Skeletal muscle cell (primary cell): ENCODE data around the gene FAM193B.
A peak's percentile ranks its signal among the peaks of the same experiment; 100 is the strongest.
"Not testable (repeated sequence)": the region's sequence is repeated elsewhere in the genome, so short reads cannot be mapped to it uniquely, and the experiment has no call there.

Experiments
- DNase-seq: peaks from one replicate; pipeline ENCODE4 v3.0.0-alpha.2; 2010; ENCODE audit warnings: low read depth
- H3K4me3 ChIP-seq: 2 replicates; pipeline ENCODE4 v1.5.1; 2011; ENCODE audit warnings: low read depth, mild to moderate bottlenecking, control low read depth, low read length, moderate library complexity

The FAM193B gene

DNA sequence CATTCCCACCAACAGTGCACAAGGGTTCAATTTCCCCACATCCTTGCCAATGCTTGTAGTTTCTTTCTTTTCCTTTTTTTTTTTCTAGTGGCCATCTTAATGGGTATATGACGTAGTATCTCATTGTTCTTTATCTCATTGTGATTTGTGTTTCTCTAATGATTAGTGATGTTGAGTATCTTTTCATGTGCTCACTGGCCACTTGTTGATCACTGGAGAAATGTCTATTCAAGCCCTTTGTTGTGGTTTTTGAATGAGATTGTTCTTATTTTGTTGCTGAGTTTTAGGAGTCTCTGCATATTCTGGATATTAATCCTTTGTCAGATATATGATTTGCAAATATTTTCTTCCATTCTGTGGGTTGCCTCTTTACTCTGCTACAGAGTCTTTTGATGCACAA lies 36.0 kb upstream of the FAM193B start:
- H3K4me3 ChIP-seq, result no peak overlapping the region
- no peak for DNase-seq

DNA sequence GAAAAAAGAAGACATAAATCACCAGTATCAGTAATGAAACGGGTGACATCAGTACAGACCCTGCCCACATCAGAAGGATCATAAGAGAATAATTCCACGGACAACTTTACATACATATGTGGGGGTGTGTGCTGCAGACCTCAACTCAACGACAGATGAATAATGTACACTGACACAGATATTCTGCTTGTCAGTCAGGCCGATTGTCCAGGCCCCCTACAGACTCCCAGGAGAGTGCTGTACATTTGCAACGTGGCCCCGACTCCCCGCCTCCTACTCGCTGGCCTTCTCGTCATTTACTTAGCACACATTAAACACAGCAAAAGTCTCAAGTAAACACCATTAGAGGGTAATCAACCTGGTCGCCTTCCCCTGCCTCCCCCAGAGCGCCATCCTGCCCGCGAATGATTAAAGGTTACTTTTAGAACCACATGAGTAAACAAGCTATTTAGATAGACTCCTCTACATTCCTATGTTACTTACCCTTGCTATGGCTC lies 34.1 kb upstream of the FAM193B start:
- DNase-seq, result no peak
- H3K4me3 ChIP-seq, result no peak overlapping the region

DNA sequence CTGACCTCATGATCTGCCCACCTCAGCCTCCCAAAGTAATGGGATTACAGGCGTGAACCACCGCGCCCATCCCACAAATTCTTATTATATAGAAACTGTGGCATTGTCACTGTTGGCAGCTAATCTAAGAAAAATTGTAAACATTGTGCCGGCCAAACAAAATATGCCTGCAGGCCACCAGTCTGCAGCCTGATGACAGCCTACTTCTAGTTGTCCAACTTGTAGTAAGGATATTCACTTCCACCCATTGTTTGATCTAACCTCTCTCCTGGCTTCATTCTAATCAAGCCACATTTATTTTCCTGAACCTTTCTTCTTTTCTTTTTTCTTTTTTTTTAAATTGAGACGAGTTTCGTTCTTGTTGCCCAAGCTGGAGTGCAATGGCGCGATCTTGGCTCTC lies 24.0 kb upstream of the FAM193B start:
- DNase-seq, result no peak
- H3K4me3 ChIP-seq, result no peak overlapping the region

DNA sequence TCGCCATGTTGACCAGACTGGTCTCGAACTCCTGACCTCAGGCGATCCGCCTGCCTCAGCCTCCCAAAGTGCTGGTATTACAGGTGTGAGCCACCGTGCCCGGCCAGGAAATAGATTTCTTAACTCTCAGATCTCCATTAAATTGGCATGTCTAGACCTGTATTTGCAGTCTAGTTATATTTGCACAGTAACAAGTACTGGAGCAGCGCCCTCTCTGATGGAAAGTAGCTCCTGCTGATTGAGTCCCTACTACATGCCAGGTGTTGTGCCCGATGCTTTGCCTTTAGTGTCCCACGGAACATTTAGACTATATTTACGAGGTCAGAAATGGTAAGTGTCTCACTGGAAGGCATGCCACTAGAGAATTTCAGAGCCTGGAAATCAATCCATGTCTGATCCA lies 21.8 kb upstream of the FAM193B start:
- DNase-seq, result no peak
- H3K4me3 ChIP-seq, result no peak overlapping the region

DNA sequence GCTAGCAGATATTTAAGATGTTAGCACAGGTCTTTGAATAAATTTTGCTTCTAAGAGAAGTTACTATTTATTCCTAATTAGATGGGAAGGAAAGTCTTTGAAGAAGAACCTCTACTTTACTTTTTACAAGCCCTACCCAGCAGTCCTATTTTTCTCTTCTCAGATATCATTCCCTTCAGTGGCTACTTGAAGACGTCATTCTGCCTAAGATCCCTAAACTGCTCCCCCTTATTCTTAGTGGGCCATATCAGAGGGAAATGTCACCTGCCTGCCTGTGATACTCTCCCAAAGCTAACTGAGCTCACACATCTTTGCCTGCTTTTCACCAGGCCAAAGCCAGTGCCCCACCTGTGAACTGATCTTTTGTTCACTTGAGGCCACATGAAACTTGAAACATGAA lies 21.1 kb upstream of the FAM193B start:
- no peak overlapping the region for H3K4me3 ChIP-seq
- no peak for DNase-seq

DNA sequence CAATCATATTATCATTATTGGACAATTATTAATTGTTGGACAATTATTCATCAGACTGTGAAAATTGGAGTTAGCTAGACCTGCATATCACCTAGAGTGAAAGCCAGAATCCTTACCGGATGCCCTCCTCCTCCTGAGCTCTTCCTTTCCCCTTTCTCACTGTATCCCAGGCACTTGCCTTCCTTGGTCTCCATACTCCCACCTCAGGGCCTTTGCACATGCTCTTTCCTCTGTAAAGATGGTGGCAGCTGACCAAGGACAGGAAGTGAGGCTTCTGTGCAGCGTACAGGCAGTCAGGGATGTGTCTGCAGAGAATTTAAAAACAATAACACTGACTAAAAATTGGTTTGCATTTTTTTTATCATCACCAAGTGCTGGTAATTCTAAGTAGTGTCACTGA lies 15.5 kb upstream of the FAM193B start:
- DNase-seq, result no peak
- H3K4me3 ChIP-seq, result no peak overlapping the region

DNA sequence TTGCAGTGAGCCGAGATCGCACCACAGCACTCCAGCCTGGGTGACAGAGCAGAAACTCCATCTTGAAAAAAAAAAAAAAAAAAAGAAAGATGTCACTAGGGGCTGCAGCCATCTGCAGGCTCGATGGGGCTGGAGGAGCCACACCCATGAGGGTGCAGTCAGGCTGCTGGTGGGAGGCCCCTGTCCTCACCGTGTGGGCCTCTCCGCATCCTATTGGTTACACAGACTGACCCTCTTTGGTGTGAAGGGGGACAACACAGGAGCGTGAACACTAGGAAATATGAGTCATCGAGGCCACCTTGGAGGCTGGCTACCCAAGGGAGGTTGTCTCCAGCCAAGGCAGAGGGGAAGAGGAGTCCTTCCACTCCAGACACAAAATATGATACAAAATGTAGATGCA lies 14.0 kb upstream of the FAM193B start:
- DNase-seq, result no peak
- H3K4me3 ChIP-seq, result no peak overlapping the region

DNA sequence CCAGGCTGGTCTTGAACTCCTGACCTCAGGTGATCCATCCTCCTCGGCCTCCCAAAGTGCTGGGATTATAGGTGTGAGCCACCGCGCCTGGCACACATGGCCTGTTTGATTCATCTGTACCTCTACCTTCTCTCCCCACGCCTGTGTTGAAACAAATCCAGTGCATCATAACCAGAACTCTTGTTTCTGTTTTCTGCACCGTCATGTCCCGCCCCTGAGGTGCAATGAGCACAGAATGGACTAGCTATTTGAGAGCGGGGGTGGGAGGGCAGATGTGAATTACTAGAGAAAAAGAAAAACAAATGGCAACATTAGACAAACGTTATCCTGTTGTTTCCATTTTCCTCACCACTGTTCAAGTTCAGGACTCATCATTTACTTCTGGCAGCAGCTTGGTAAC lies 10.7 kb upstream of the FAM193B start:
- DNase-seq, result no peak
- H3K4me3 ChIP-seq, result no peak overlapping the region

DNA sequence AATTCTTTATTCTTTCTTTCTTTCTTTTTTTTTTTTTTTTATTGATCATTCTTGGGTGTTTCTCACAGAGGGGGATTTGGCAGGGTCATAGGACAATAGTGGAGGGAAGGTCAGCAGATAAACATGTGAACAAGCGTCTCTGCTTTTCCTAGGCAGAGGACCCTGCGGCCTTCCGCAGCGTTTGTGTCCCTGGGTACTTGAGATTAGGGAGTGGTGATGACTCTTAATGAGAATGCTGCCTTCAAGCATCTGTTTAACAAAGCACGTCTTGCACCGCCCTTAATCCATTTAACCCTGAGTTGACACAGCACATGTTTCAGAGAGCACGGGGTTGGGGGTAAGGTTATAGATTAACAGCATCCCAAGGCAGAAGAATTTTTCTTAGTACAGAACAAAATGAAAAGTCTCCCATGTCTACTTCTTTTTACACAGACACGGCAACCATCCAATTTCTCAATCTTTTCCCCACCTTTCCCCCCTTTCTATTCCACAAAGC lies 5.1 kb upstream of the FAM193B start:
- DNase-seq, H3K4me3 ChIP-seq: not testable (repeated sequence)

DNA sequence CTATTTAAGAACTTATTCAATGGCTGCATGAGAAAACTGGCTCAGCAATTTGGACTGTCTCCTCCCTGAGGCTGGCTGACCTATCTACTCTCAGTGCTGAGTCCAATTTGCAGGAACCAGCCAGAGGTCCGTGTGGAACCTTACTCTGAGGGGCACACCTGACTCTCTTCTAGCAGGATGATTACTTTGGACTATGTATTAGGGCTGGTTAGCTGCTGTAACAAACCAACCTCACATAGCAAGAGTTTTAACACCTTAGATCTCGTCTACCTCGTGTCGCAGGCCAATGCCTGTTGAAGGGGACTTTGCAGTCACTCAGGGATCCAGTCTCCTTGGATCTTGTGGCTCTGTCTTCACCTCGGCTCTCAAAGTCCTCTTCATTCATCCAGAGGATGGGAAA lies 3.4 kb upstream of the FAM193B start:
- no peak overlapping the region for H3K4me3 ChIP-seq
- DNase-seq, result no peak

DNA sequence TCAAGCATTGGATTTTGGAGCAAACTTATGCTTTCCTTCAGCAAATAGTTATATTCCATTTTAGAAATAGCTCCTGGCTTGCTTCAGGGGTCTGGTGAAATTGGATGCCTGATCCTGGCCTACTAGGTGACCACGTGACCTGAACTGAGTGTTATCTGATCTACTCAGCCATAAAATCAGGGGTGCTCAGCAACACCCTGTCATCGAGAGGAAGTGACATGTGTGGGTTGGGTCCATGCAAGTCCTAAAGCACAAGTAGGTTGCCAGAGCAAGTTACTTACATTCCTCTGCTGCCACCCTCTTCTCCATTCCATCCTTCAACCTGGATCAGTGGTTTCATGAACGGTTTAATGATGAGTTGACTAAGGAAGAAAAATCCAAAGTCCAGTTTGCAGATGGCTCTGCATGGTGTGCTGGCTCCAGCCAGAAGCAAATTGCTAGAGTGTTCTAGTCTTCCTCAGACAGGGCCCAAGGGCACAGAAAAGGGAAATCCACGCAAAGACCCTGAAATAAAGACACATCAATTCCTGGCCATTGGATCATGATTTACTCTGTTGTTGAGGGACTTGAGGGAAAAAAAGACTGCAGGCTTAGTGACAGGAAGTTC lies 2.8 kb upstream of the FAM193B start:
- no peak overlapping the region for H3K4me3 ChIP-seq
- no peak for DNase-seq

DNA sequence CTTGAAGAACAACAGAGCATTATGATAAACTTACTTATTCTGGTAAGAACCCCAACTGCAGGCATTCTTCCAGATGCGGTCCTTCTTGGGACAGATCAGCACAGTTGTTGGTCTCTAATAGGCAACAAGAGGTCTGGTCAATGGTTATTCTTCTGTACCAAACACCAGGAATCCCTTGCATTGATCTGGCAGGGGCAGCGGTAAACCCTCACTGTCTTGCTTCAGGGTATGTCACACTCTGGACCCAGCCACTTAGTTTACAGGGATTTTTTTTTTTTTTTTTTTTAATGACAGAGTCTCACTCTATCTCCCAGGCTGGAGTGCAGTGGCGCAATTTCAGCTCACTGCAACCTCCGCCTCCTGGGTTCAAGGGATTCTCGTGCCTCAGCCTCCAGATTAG lies 1.3 kb upstream of the FAM193B start:
- H3K4me3 ChIP-seq, result no peak overlapping the region
- DNase-seq, result no peak

DNA sequence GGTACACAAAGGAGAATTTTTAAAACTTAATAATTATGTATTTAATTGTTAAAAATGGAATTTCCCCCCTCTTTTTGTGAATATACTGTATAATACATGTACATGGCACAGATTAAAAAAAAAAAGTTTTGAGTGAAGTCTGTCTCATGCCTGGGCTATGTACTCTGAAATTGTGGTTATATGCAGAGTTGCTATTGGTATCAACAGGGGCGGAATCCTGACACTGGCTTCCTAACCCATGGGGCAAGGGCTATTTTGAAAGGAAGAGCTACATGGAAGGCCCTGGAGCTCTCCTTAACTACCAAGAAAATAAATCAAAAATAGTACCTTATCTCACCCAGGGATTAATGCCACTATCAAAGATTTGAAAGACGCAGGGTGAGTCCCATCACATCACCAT lies 865 bp upstream of the FAM193B start:
- H3K4me3 ChIP-seq, result no peak overlapping the region
- DNase-seq, result no peak

DNA sequence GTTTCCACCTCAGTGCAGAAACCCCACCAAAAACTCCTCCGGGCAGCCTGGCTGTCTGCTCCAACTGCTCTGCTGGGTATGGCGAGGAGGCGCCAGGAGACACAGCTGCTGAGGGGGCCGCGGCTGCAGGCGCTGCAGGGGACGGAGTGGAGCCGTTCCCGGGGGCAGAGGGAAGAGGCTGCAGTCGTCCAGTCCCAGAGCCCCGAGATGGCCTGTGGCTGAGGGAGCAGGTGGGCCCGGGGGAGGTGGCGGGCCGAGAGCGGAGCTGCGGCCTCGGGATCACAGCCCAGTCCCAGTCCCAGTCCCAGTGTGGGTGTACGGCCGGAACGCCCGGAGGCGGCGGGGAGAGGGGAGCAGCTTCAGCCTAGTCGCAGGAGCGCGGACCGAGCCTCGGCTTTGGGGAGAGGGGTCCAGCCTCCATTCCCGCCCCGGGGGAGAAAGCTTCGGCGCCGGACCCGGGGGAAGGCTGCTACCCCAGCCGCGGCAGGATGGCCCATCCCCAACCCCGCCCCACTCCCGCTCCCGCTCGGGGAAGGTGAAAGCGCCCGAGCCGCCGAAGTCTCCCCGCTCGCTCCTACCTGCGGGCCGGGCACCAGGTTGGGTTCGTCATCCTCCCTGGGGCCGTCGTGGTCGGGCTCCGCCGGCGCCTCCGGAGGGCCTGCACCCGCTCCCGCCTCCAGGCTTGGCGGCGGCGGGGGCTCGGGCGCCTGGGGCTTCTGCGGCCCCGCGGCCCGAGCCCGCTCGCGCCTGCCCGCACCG lies 513 bp downstream of the FAM193B start:
- no peak for DNase-seq
- H3K4me3 ChIP-seq, result peak overlapping the region; percentile 80

DNA sequence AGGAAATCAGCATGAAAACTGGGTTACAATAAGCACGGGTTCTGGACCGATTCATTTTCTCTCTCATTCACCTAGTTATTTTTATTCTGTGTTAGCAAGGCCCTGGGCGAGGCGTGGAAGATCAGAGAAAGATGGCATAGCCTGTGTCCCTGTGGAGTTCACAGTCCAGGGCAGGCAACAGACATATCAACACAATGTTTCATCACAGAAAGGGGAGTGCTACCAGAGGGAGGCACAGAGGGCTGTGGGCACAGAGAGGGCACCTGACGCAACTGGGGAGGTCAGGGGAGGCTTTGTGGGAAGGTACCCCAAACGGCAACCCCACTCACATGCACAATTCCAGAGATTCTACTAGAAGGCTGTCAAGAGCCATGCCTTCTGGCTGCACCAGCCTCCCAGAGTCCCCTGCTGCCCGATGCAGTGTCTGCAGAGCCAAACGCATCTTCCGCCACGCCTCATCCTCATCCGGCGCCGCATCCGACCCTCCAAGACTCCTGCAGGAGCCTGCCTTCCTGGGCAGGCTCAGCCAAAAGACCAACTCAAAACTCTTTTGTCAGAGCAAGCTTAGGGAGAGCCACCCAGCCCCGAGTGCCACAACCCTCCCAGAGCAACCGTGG lies 1.4 kb downstream of the FAM193B start:
- H3K4me3 ChIP-seq, result peak overlapping the region; percentile 80

DNA sequence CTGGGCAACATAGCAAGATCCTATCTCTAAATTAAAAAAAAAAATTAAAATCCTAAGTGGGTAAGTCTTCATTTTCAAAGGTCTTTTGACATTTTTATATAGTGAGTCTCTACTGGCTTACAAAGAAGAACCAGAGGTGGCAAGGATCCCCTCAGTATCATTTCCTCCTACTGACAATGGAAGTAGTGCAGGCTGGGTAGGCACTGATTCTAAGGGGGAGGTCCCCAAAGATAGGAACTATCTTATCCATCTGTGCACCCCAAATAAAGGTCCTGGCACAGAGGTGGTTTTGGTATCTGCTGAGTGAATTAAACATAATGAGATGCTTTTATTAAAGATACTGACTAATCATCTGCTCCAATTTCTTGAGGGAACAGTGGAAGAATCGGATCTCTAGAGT lies 4.2 kb downstream of the FAM193B start:
- no peak overlapping the region for H3K4me3 ChIP-seq
- no peak for DNase-seq

More for the DNA sequence above, 1.4 kb downstream of the FAM193B start:
- no peak for DNase-seq

DNA sequence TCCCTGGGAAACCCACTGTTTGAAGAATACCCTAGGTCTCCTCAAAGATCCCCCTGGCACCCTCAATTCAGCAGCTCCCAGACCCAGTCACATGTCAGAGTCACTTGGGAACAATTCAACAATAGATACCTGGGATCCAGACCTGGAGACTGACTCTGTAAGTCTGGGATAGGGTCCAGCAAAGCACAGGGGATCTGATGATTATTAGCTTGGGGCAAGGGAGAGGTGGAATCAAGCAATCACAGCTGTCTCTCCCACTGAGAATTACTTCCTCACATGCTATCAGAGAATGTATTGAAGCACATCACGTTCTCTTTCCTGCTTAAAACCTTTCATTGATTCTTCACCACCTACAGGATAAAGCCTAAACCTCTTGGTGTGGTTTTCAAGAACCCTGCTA lies 5.9 kb downstream of the FAM193B start:
- no peak overlapping the region for H3K4me3 ChIP-seq
- no peak for DNase-seq

DNA sequence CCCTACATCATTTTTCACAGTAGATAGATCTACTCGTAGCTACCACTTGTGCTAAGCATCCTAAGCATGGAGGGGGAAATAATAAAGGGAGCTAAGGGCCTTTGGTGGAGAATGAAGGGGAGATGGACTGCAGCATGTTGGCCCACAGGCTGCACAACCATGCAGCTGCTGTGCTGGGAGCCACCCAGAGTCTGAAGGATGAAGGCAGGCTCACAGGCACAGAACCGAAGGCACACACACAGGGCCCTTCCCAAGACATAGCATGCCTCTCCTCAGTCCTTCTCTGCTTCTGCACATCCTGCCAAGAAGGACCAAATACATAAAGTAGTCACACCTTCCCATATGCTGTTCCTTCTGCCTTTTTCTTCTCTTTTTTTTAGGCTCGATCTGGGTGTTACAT lies 6.6 kb downstream of the FAM193B start:
- no peak for DNase-seq
- H3K4me3 ChIP-seq, result no peak overlapping the region

DNA sequence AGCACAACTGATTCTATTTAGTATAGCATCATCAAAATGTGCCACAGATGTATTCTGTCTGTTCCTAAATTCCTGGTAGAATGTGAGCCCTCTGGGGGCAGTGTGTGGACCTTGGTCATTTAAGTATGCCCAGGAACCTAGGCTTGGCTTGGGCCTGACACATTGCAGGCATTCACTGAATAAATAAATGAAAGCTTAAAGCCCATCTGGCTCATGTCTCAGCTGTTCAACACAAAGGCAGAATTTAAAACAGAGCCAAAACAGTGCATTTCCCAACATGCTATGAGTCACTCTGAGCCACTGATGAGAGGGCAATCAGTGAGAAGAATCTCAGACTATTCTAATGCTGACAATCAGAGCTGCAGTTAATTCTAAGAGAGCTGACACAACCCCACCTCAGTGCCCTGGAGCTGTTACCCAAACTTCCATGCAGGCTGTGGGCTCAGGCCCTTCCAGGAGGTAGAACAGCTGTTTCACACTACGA lies 8.1 kb downstream of the FAM193B start:
- H3K4me3 ChIP-seq, result no peak overlapping the region
- DNase-seq, result peak; percentile 96

DNA sequence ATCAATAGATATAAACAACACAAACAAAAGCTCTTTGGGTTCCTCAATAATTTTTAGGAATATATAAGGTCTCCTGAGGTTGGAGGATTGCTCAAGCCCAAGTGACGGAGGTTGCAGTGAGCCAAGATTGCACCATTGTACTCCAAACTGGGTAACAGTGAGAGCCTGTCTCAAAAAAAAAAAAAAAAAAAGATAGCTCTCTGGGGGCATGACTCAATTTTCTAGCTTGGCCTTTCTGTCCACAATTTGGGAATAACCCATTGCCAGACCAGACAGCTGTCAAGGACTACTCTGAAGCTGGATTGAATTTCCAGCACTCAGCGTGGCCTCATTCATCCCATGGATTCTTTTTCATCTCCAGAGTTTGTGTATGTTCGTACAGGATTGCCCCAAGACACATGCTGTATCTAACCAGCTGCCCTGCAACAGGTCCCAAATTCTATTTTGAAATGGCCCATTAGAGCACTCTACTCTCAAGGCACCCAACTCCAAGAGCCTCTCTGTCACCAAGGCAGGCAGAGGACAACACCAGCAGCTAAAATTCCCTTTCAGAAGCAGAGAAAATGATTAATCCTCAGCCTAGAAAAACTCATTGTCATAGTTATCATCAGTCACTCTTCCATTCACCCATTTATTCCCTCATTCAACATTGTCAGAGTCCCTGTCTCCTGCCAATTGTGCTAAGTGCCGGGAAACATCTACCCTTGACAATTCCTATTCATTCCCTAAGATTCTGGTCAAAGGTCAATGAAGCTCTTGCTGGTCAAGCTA lies 8.7 kb downstream of the FAM193B start:
- H3K4me3 ChIP-seq, result no peak overlapping the region
- peak; percentile 95 for DNase-seq
